ENCODE measurements around the gene RNF34. TPM values are rescaled to one million over a fixed set of nuclear protein-coding genes. Genes with fewer than 3 reads are reported as not detected.

The RNF34 gene
- total RNA-seq, 2 donors from 2014 or later, result 15.9 to 32.5 TPM

DNA sequence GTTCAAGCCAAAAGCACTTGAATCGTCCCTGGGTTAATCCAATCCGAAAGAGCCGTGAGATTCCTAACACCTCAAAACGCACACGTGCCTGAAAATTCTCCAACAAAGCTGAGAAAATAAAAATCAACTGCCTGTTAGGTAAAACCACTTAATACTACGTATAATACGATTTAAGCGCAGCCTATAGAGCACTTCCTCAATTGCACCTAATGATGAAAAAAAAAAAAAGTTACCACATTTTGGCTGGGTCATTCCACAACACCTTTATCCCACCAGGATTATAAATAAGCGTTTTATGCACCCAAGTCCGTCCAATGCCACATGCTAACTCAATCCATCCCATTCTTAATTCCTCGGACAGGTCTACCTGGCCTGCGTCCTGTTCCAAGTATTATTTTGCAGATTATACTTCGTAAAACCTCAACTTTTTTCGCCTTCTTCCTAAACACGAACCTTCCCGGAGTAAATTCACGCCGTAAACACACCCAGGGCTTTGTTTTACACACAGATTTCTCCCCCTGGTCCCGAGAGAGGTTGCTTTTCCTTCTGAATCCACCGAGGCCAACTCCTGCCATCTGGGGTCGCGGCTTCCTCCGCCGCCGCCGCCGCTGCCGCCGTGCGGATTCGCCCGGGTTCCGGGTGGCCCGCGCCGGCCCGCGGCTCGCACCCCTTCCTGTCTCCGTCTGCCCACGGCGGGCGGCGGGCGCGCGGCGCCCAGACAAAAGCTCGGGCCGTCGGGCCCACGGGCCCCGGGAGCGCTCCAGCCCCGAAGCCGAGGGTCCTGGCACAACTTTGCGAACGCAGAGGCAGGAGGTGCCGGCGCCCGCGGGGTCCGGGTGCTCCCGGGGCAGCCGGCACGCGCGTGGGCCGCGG, 66.2 kb downstream of the RNF34 start:
- Histone ChIP-seq H3K4me3 (peak overlapping the region; percentile 63 to 68), H3K27ac (no peak overlapping the region), H3K36me3 (no peaks in the 10 kb centered on the region), H3K27me3 (no peaks in the 10 kb centered on the region), H3K9me3 (no peaks in the 10 kb centered on the region), H3K4me1 (peaks cover 0 to 23% of the 10 kb centered on the region in 2 donors)
- TF ChIP-seq, protein P1, sequence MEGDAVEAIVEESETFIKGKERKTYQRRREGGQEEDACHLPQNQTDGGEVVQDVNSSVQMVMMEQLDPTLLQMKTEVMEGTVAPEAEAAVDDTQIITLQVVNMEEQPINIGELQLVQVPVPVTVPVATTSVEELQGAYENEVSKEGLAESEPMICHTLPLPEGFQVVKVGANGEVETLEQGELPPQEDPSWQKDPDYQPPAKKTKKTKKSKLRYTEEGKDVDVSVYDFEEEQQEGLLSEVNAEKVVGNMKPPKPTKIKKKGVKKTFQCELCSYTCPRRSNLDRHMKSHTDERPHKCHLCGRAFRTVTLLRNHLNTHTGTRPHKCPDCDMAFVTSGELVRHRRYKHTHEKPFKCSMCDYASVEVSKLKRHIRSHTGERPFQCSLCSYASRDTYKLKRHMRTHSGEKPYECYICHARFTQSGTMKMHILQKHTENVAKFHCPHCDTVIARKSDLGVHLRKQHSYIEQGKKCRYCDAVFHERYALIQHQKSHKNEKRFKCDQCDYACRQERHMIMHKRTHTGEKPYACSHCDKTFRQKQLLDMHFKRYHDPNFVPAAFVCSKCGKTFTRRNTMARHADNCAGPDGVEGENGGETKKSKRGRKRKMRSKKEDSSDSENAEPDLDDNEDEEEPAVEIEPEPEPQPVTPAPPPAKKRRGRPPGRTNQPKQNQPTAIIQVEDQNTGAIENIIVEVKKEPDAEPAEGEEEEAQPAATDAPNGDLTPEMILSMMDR (IDR thresholded peaks at IDR 0.05), result no peak
- DNase-seq (ENCODE audit: low spot score), result no peak

DNA sequence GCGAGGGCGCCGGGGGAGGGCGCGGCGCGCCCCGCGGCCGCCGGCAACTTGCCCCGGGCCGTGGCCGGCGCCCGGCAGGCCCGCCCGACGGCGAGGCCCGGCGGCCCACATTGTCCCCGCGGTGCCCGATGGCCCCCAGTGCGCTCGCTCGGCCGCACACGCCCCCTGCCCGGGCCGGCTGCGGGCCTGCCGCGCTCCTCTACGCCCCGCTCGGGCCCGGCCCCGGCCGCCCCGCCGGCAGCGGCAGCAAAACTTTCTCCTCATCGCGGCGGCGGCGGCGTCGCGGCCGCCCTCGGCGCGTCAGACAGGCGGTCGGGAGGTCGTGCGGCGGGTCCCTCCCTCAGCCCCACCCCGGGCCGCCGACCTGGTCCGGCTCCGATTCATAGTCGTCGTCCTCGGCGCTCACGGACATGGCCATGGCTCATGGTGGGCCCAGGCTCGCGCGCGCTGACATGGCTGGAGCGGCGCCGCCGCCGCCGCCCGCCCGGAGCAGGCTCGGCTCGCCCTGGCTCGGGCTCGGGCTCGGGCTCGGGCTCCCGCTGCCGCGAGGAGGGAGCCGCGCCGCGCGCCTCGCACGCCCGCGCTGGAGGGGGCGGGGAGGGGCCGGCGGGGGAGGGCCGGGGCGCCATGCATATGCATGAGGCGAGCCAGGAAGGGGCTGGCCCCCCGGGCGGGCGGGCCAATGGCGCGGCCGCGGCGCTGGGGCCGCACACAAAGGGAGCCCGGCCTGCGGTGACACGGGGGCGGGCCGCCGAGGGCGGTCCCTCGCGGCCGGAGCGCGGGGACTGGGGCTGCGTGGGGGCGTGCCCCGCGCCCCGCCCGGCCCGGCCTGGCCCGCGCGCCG, 67.1 kb downstream of the RNF34 start:
- peak overlapping the region; percentile 70 to 76 for H3K27ac ChIP-seq

DNA sequence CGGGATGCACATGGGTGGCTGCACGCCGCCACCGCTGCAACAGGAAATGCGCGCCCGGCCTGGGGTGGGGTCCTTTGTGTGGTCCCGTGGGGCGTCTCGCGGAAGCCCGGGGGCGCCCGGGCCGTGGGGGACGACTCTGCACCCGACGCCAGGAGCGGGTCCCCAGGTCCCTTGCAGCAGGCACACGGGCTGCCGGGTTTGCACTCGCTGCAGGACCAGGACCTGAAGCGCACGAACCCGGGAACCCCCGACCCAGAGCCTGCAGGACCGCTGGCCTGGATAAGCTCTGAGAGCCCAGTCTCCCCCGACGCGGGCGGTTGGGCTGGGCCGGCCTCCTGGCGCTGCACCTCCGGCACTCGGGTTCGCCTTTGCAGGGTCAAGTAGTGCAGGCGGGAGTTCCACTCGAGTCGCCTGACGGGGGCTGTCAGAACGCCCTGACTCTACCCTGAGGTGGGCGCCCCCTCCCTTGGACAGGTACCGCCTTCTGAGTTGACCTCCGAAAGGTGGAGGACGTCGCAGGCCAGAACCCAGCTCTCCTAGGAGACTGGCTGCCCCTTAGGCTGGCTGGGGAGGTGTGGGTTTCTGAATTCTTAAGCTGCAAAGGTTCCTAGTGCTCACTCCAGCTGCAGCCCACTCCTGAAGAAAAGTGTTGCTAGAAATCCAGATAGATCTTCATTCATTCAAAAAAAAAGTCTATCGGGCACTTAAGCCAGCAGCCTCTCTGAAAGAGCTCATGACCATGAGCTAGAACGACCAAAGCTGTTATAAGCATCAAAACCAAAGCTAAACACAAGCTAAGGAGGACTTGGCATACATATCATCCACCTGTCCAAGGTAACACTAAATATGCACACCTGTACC, 68.0 kb downstream of the RNF34 start:
- Histone ChIP-seq H3K9me3 (no peaks in the 10 kb centered on the region), H3K36me3 (no peaks in the 10 kb centered on the region), H3K27me3 (no peaks in the 10 kb centered on the region), H3K4me1 (peaks cover 0 to 23% of the 10 kb centered on the region in 2 donors), H3K27ac (peak overlapping the region in 1 of 2 donors; percentile 46), H3K4me3 (peak overlapping the region; percentile 54 to 68)
- TF ChIP-seq, protein P1 (IDR thresholded peaks at IDR 0.05), result no peak
- peak; percentile 63 for DNase-seq (ENCODE audit: low spot score)

More for the DNA sequence above, 67.1 kb downstream of the RNF34 start:
- TF ChIP-seq, protein P1 (IDR thresholded peaks at IDR 0.05), result no peak
- DNase-seq (ENCODE audit: low spot score), result peak; percentile 89
- peak overlapping the region; percentile 63 to 68 for H3K4me3 ChIP-seq
- H3K4me1 ChIP-seq, result peaks cover 0 to 23% of the 10 kb centered on the region in 2 donors
- H3K36me3 ChIP-seq, result no peaks in the 10 kb centered on the region
- H3K27me3 ChIP-seq, result no peaks in the 10 kb centered on the region
- H3K9me3 ChIP-seq, result no peaks in the 10 kb centered on the region

DNA sequence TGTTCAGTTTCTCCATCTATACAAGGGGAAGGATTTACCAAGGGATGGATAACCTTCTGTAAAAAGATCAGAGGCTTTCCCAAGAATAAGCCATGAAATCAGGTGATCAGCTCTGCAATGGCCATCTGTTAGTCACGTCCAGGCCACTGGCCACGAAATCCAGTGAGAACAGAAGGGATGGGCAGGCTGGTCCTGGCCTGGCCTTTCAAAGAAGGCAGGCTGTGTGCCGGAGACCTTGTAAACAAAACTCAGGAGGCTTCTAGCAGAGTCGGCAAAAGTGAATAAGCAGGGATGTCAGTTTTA, 68.5 kb downstream of the RNF34 start:
- no peak for DNase-seq (ENCODE audit: low spot score)
- Histone ChIP-seq H3K9me3 (no peaks in the 10 kb centered on the region), H3K4me1 (peaks cover 0 to 23% of the 10 kb centered on the region in 2 donors), H3K4me3 (no peak overlapping the region), H3K27me3 (no peaks in the 10 kb centered on the region), H3K36me3 (no peaks in the 10 kb centered on the region), H3K27ac (no peak overlapping the region)
- TF ChIP-seq, protein P1 (IDR thresholded peaks at IDR 0.05), result no peak

DNA sequence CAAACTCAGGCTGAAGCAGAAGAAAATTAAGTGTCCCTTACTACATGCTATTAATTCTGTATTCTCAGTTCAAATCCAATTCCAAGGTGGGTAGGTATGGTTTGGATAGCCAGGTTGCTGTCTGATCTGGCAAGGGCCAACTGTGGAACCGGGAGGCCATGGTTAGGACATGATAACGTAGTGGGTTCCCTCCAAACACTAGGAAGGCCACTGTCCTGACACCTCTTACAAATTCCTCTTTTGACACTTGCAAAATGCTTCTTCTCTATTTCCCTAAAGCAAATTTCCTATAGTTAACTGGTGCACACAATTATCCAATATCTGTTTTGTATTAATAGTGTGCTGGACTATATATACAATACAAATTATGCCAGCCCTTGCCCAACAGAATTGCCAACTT, 70.8 kb downstream of the RNF34 start:
- Histone ChIP-seq H3K36me3 (no peaks in the 10 kb centered on the region), H3K4me3 (no peak overlapping the region), H3K9me3 (no peaks in the 10 kb centered on the region), H3K4me1 (peaks cover 0 to 16% of the 10 kb centered on the region in 2 donors), H3K27me3 (no peaks in the 10 kb centered on the region), H3K27ac (no peak overlapping the region)
- no peak for DNase-seq (ENCODE audit: low spot score)
- TF ChIP-seq, protein P1 (IDR thresholded peaks at IDR 0.05), result no peak
